GM10248 (cell line): ENCODE measurements around the gene PRF1.
A peak's percentile ranks its signal among the peaks of the same experiment; 100 is the strongest.
"Not testable (repeated sequence)": the region's sequence is repeated elsewhere in the genome, so short reads cannot be mapped to it uniquely, and the experiment has no call there.

ENCODE experiments used
- CTCF ChIA-PET: fragments of 300-600 bp; sonication (Branson Sonifier 250); formaldehyde crosslinking; extraction: SDS; loops from one replicate; lab custom pipeline; 2021; ENCODE audit warnings: antibody characterized with exemption; lab: Yijun Ruan, JAX
- POLR2A ChIA-PET: fragments of 350-650 bp; sonication (Branson Sonifier 250); formaldehyde crosslinking; extraction: SDS; loops from one replicate; lab custom pipeline; 2020; ENCODE audit warnings: antibody characterized with exemption; lab: Yijun Ruan, JAX
- DNase-seq: peaks from one replicate; pipeline ENCODE4 v3.0.0; 2012; ENCODE audit errors: extremely low spot score
- TF ChIP-seq, protein P1 (sequence below): IDR thresholded peaks from 2 replicates; pipeline ENCODE4 v1.5.1; 2012; ENCODE audit warnings: mild to moderate bottlenecking, low read depth; ENCODE audit errors: extremely low read depth, missing control alignments, control extremely low read depth

Gene PRF1

DNA sequence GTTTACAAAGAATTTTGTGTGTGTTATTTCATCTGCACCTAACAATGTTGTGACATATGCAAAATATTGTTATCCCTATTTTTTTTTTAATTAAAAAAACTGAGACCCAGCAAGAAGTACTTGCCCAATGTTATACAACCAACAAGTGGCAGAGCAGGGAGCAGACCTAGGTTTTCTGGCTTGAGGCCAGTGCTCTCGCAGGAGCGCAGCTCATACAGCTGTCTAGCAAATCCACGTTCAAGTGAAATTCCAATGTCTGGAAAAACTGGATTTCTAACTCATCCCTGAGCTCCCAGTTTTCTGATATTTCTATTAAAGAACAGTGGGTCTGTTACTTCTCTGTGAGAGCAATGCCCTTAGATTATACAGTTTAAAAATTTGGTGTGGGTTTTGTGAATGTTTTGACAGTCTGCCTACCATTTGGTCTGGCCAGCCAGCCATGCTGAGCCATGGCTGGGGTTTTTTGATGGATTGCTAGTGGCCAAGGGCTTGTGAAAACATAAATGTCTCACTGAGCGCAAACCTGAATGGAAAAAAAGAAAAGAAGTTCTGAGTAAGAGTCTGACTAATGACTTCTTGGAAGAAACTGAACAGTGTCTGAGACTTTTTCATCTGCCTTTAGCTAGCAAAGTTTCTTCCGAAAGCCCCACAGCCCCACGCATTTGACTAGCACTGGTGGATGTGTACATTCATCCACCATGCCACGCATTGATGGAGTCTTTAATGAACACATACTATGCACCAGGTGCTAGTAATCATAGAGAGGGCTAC is 15.4 kb upstream of the PRF1 start:
- CTCF ChIA-PET = interaction anchor here (1.4 to 1.7 kb wide), 2 partner anchors 20 to 59 kb away, joined by 3 to 4 read pairs; no protein-coding TSS in a partner anchor

DNA sequence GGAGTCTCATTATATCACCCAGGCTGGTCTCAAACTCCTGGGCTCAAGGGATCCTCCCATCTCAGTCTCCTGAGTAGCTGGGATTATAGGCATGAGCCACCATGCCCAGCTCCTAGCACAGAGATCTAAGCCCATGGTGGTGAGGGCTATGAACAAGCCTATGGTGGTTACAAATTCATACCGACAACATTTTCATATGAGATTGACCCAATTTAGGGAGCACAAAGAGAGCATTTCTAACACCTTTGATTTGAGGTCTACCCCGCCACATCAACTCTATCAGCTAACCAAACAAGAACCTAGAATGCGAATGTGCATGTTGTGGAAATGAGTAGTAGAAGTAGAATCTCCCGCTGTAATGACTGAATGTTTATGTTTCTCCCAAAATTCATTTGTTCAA is 14.2 kb upstream of the PRF1 start:
- ChIA-PET POLR2A (no interaction called here), CTCF (interaction anchor here (1.7 kb wide), 1 partner anchor 58 kb away, joined by 4 read pairs; no protein-coding TSS in a partner anchor)
- DNase-seq = no peak
- TF ChIP-seq, protein P1, sequence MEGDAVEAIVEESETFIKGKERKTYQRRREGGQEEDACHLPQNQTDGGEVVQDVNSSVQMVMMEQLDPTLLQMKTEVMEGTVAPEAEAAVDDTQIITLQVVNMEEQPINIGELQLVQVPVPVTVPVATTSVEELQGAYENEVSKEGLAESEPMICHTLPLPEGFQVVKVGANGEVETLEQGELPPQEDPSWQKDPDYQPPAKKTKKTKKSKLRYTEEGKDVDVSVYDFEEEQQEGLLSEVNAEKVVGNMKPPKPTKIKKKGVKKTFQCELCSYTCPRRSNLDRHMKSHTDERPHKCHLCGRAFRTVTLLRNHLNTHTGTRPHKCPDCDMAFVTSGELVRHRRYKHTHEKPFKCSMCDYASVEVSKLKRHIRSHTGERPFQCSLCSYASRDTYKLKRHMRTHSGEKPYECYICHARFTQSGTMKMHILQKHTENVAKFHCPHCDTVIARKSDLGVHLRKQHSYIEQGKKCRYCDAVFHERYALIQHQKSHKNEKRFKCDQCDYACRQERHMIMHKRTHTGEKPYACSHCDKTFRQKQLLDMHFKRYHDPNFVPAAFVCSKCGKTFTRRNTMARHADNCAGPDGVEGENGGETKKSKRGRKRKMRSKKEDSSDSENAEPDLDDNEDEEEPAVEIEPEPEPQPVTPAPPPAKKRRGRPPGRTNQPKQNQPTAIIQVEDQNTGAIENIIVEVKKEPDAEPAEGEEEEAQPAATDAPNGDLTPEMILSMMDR = no peak

More for the DNA sequence above, 15.4 kb upstream of the PRF1 start:
- POLR2A ChIA-PET = no interaction called here
- TF ChIP-seq, protein P1 = no peak
- no peak for DNase-seq

DNA sequence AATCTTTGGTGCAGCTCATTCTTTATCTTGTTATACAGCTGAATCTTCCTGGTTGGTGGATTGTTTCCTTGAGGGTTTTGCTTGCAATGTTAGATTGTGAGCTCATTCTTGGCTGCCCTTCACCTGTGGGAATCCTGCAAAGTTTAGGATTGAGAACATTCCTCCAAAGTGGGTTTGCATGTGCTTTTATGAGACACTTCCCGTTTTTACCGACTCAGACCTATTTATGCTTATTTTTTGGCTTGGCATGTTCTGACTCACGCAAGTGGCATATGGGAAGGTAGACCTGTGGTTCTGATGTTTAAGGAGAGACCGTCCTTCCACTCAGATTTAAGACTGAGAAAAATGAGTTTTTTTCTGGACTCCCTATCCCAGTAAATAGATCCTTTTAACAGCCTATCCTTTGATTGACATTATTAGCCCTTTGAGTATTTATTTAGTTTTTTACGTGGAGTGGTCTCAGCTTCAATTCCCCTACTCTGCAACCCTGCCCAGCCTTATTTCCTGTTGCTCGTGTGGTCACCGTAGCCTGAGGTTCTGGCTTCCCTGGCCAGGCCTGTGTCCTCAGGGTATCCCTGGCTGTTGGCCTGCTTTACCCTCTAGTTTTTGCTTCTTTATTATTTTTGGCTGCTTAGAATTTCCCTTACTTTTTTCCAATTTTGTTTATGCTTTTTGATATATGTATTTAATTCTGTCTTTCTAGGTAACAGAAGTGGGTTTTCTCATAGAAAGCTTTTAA is 13.4 kb upstream of the PRF1 start:
- ChIA-PET CTCF (interaction anchor here (1.7 kb wide), 1 partner anchor 57 kb away, joined by 4 read pairs; no protein-coding TSS in a partner anchor), POLR2A (interaction anchor here (0.6 kb wide), 1 partner anchor 99 kb away, joined by 4 read pairs; no protein-coding TSS in a partner anchor)
- no peak for DNase-seq
- TF ChIP-seq, protein P1 = no peak

DNA sequence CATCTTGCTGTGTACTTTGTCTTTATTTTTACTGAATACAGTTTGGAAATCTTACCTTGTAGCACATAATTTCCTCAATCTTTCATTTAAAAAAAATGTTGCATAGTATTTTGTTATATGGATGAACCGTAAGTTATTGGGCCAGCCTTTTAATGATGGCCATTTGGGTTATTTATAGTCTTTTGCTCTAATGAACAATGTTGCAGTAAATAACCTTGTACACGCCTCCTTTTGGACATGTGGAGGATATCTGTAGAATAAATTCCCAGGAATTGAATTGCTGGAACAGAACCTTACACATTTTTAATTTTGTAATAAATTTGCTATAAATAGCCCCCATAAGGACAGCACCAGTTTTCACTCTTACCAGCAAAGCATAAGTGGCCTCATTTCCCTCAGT is 12.7 kb upstream of the PRF1 start:
- ChIA-PET POLR2A (no interaction called here), CTCF (no interaction called here)
- DNase-seq = no peak
- TF ChIP-seq, protein P1 = no peak

DNA sequence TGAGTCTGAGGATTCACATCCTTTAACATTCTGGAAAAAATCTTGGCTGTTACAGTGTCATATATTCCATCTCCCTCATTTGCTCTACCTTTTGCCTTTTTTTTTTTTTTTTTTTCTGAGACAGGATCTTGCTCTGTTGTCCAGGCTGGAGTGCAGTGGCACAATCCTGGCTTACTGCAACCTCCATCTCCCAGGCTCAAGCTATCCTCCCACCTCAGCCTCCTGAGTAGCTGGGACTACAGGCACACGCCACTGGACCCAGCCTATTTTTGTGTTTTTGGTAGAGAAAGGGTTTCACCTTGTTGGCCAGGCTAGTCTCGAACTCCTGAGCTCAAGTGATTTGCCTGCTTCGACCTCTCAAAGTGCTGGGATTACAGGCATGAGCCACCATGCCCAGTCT is 11.8 kb upstream of the PRF1 start:
- DNase-seq, POLR2A ChIA-PET: not testable (repeated sequence)
- CTCF ChIA-PET = interaction anchor here (0.9 kb wide), 1 partner anchor 13 kb away, joined by 3 read pairs; no protein-coding TSS in a partner anchor

DNA sequence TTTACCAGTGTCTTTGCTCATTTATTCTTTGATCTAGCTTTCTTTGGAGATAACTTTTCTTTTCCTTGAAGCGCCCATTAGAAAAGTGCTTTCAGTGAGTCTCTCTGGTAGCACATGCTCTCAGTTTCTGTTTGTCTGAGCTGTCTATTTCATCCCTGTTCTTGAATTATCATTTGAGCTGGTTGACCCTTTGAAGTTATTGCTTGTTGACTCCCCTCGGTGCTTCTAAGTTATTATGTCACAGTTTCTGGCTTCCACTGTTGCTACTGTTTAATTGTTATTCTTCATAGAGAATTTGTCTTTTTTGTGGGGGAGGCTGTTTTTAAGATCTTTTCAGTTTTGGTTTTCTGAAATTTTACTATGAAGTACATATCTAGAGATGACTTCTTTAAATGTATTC is 11.4 kb upstream of the PRF1 start:
- CTCF ChIA-PET = interaction anchor here (0.9 kb wide), 1 partner anchor 12 kb away, joined by 3 read pairs; no protein-coding TSS in a partner anchor
- TF ChIP-seq, protein P1 = no peak
- POLR2A ChIA-PET = no interaction called here
- DNase-seq = peak; percentile 24
